HEK293 (cell line): Measurements from ENCODE around the gene PYGM.

ENCODE experiments used
- ATF2 ChIP-seq: fragments of 450-650 bp; formaldehyde crosslinking; IDR thresholded peaks from 2 replicates; pipeline ENCODE4 v1.5.1; 2016; ENCODE audit warnings: missing biosample characterization, missing genetic modification characterization, low read depth
- CTCF ChIP-seq: fragments of 450-650 bp; formaldehyde crosslinking; IDR thresholded peaks from 2 replicates; pipeline ENCODE4 v1.5.1; 2016; ENCODE audit warnings: missing biosample characterization, missing genetic modification characterization
- INSM2 ChIP-seq: fragments of 450-650 bp; formaldehyde crosslinking; IDR thresholded peaks from 2 replicates; pipeline ENCODE4 v1.5.1; 2016; ENCODE audit warnings: missing biosample characterization, missing genetic modification characterization
- KLF16 ChIP-seq: fragments of 450-650 bp; formaldehyde crosslinking; IDR thresholded peaks from 2 replicates; pipeline ENCODE4 v1.5.1; 2017; ENCODE audit warnings: missing biosample characterization, missing genetic modification characterization
- PATZ1 ChIP-seq: fragments of 450-650 bp; formaldehyde crosslinking; IDR thresholded peaks from 2 replicates; pipeline ENCODE4 v1.5.1; 2016; ENCODE audit warnings: missing biosample characterization, missing genetic modification characterization
- ZNF114 ChIP-seq: fragments of 450-650 bp; formaldehyde crosslinking; IDR thresholded peaks from 2 replicates; pipeline ENCODE4 v1.5.0; 2017; ENCODE audit warnings: missing biosample characterization, missing genetic modification characterization
- ZNF843 ChIP-seq: fragments of 450-650 bp; formaldehyde crosslinking; IDR thresholded peaks from 2 replicates; pipeline ENCODE4 v1.5.1; 2016; ENCODE audit warnings: missing biosample characterization, missing genetic modification characterization

- no peak for TF ChIP-seq KLF16
- TF ChIP-seq PATZ1 = no peak
- peak; percentile 50; the same call in 1 of the 2 replicates for TF ChIP-seq ATF2 (tag by site-specific recombination)
- no peak for TF ChIP-seq CTCF (tag by site-specific recombination)
- no peak for TF ChIP-seq ZNF114 (tag by site-specific recombination)
- TF ChIP-seq INSM2 (tag by site-specific recombination) = no peak
- no peak for TF ChIP-seq ZNF843
Measured at GRCh38 chr11:64805481-64805880, 45.7 kb upstream of the PYGM start.
